Measurements from ENCODE around the gene VAT1L. TPM values are rescaled to one million over a fixed set of nuclear protein-coding genes. Genes with fewer than 3 reads are reported as not detected.
A peak's percentile ranks its signal among the peaks of the same experiment; 100 is the strongest.

The VAT1L gene
- total and polyA plus RNA-seq, 12 donors, result 18.1 to 103 (median 38.2) TPM

DNA sequence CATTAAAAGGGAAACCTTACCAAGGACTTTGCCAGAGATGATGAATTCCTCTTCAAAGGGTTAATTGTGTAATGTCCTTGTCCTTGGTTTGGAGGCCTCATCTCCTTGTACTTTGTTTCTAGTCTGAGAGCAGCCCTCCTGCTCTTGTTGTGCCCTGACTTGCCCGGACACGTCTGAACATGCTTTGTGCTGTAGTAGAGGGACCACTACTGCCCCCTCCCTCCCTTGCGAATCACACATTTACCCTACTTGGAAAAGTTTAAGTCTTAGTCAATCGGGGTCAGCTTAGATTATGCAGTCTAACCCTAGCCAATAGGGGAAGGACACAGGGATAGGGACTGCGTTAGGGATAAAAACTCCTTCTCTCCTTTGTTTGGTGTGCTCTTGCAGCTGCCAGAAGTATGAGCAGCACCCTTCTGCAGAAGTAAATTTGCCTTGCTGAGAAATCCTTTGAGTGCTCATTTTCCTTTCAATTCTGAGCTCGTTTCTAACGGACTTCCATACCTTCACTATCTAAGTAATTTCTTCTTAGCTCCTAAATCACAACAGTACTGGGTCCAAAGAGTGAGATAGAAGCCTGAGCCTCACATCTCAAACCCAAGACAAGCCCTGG is 207.6 kb downstream of the VAT1L start:
- Histone ChIP-seq H3K9me3 (replicated peaks in 1 of 3) (no peaks in the 10 kb centered on the region), H3K4me3 (no peak overlapping the region), H3K27me3 (no peaks in the 10 kb centered on the region), H3K4me1 (replicated peaks in 1 of 2) (no peaks in the 10 kb centered on the region), H3K27ac (no peak overlapping the region), H3K36me3 (replicated peaks in 1 of 2) (no peaks in the 10 kb centered on the region)
- TF ChIP-seq, protein P1, sequence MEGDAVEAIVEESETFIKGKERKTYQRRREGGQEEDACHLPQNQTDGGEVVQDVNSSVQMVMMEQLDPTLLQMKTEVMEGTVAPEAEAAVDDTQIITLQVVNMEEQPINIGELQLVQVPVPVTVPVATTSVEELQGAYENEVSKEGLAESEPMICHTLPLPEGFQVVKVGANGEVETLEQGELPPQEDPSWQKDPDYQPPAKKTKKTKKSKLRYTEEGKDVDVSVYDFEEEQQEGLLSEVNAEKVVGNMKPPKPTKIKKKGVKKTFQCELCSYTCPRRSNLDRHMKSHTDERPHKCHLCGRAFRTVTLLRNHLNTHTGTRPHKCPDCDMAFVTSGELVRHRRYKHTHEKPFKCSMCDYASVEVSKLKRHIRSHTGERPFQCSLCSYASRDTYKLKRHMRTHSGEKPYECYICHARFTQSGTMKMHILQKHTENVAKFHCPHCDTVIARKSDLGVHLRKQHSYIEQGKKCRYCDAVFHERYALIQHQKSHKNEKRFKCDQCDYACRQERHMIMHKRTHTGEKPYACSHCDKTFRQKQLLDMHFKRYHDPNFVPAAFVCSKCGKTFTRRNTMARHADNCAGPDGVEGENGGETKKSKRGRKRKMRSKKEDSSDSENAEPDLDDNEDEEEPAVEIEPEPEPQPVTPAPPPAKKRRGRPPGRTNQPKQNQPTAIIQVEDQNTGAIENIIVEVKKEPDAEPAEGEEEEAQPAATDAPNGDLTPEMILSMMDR (IDR thresholded peaks at IDR 0.05), result no peak
- DNase-seq, result no peak
- intact Hi-C loops (cut with DNase I), result no loop called here
- 79 to 85% (median 80%) methylated on average over 7 of the region's 7 CpGs for WGBS, 4 donors

DNA sequence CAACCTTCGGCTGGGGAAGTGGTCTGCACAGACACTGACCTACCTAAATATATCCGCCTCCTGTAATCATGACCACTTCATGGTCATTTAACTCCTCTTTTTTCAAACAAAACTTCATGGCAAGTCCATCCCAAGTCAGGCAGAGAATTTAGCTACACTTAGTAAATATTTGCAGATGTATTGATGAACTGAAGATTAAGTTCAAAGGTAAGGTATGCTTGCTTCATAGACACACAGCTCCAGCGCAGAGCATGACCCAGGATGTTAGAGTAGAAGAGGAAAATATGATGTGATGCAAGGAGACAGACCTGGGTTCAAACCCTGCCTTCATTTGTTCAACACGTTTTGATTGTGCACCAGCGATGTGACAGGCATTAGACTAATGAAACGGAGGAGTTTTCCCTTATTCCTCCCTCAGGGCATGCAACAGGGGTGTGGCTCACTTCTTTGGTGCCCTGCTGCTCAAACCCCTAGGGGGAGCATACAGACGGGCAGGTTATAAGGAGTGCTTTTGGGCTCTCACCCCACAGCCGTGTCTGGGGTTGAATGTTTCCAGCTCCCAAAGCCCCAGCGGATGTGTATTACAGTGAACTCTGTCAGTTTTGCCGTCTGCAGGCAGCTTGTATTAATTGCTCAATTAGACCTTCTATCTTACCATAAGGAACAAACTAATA is 210.1 kb downstream of the VAT1L start:
- 62 to 73% (median 67%) methylated on average over 9 to 10 of the region's 10 CpGs for WGBS, 4 donors
- no peak overlapping the region for H3K4me3 ChIP-seq
- intact Hi-C loops (cut with DNase I), result no loop called here
- TF ChIP-seq POLR2A (IDR thresholded peaks at IDR 0.05), result no peak
- no peaks in the 10 kb centered on the region for H3K4me1 ChIP-seq (replicated peaks in 1 of 2)
- H3K9me3 ChIP-seq (replicated peaks in 1 of 3), result no peaks in the 10 kb centered on the region
- no peaks in the 10 kb centered on the region for H3K27me3 ChIP-seq
- DNase-seq, result no peak
- H3K27ac ChIP-seq, result no peak overlapping the region
- no peaks in the 10 kb centered on the region for H3K36me3 ChIP-seq (replicated peaks in 1 of 2)

DNA sequence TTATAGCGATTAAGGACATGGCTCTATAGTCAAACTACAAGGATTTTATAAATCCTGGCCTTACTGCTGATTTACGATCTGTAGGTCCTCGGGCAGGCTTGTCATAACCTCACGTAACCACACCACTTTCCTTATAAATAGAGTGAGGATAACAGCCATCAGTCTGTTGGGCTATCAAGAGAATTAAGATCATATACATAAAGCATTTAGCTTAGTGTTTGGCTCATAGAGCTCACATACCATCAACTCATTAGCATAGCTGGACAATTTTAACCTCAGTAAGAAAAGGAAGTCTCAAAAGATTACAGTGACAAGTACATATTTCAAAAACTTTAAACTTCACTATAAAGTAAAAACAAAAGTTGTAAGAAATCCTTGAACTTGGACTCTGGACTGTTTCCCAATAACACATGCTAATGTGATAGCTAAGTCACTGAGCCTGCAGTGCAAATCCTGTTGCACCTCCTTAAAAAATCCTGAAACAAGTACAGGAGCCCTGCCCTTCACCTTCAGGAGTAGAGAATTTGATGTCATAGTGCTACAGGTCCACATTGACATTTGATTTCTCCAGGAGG is 213.2 kb downstream of the VAT1L start:
- WGBS, 4 donors, result 30 to 64% (median 47%) methylated on average over 4 of the region's 4 CpGs
- intact Hi-C loops (cut with DNase I), result no loop called here
- no peak overlapping the region for H3K4me3 ChIP-seq
- no peak for DNase-seq
- no peaks in the 10 kb centered on the region for H3K27me3 ChIP-seq
- H3K9me3 ChIP-seq (replicated peaks in 1 of 3), result no peaks in the 10 kb centered on the region
- no peak overlapping the region for H3K27ac ChIP-seq
- H3K36me3 ChIP-seq (replicated peaks in 1 of 2), result no peaks in the 10 kb centered on the region
- TF ChIP-seq, protein P1 (IDR thresholded peaks at IDR 0.05), result no peak
- no peak for TF ChIP-seq POLR2A (IDR thresholded peaks at IDR 0.05)
- H3K4me1 ChIP-seq (replicated peaks in 1 of 2), result no peaks in the 10 kb centered on the region

DNA sequence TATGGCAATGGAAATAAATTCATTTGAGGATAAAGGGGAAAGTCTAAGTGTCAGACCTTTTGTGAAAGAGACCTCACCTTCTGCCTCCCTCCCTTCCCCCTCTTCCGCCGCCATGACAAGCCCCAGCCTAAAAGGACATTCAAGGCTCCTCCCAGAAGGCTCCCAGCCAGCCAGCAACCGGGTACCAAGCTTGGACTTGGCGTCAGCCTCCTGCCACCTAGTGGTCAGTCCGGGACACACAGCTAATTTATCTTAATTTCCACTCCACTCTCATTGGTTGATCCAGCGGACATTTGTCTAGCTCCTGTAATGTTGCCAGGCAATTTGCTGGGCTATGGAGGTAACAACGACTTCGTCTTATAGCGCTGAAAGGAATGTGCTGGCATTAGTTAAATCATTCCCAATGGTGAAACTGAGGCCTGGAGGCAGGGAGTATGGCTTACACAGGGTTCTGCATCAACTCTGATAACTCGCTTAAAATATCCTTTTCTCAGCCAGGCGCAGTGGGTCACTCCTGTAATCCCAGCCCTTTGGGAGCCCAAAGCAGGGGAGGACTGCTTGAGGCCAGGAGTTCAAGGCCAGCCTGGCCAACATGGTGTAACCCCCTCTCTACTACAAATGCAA is 214.7 kb downstream of the VAT1L start:
- intact Hi-C loops (cut with DNase I), result no loop called here
- Histone ChIP-seq H3K27ac (no peak overlapping the region), H3K9me3 (replicated peaks in 1 of 3) (no peaks in the 10 kb centered on the region), H3K27me3 (no peaks in the 10 kb centered on the region), H3K36me3 (replicated peaks in 1 of 2) (no peaks in the 10 kb centered on the region), H3K4me1 (replicated peaks in 1 of 2) (no peaks in the 10 kb centered on the region), H3K4me3 (no peak overlapping the region)
- TF ChIP-seq, protein P1 (IDR thresholded peaks at IDR 0.05), result peak; percentile 80 to 94 (median 88)
- no peak for TF ChIP-seq POLR2A (IDR thresholded peaks at IDR 0.05)
- DNase-seq, result peak; percentile 85 to 95 (median 88)
- WGBS, 4 donors, result 13 to 19% (median 17%) methylated on average over 10 to 11 of the region's 11 CpGs

Data from adrenal gland (tissue), 12 donors.